Erythroblast (primary cell): Measurements from ENCODE around the gene DIPK1A.
"Not testable (repeated sequence)": the region's sequence is repeated elsewhere in the genome, so short reads cannot be mapped to it uniquely, and the experiment has no call there.

Experiments used
- DNase-seq, 2 experiments: peaks; one replicate each; lab custom pipeline; 2025; lab: John Stamatoyannopoulos, UW
- GATA1 ChIP-seq: IDR thresholded peaks from 2 replicates; pipeline ENCODE4 v1.6.1; 2011; ENCODE audit warnings: low read depth, mild to moderate bottlenecking, control low read depth, low read length, moderate library complexity
- POLR2A ChIP-seq: IDR thresholded peaks from 2 replicates; pipeline ENCODE4 v1.6.1; 2011; ENCODE audit warnings: mild to moderate bottlenecking, low read length

Gene DIPK1A

DNA sequence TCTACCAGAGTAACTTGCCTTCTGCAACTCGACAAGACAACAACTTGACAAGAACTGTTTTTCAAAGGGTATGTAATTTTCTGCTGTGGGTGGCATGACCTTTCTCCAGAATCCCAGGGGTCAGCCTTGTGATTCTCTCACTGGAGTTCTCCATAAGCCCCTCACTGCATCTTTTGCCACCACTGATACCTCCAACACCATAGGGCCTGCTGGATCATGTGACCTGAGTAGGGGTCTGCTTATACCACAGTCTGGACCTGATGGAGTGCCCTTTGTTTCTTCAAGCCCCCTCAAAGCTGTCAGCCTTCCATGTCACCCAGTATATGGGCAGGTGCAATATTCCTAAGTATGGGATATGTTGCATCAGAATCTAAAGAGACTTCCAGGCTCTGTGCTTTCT is 31.6 kb upstream of the DIPK1A start:
- no peak for DNase-seq

DNA sequence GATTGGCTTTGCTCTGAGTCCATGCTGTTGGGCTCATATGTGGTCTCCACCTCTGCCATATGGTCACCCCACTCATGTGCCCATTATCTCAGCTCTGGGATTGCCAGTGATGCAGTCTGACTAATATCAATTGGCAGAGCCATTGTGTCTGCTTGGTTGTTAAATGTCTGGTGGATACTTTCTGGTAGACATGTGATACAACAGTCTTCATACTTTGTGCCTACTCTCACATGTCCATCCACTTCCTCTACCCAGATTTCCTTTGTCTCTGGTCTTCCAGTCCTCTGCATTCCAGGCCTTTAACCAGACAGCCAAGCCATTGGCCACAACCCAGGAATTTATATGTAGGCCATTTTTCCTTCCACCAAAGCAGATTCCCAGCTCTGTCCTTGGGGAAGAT is 30.8 kb upstream of the DIPK1A start:
- DNase-seq: no peak
- TF ChIP-seq GATA1 (no peak), POLR2A (no peak)

More for the DNA sequence above, 31.6 kb upstream of the DIPK1A start:
- TF ChIP-seq POLR2A (no peak), GATA1 (no peak)

DNA sequence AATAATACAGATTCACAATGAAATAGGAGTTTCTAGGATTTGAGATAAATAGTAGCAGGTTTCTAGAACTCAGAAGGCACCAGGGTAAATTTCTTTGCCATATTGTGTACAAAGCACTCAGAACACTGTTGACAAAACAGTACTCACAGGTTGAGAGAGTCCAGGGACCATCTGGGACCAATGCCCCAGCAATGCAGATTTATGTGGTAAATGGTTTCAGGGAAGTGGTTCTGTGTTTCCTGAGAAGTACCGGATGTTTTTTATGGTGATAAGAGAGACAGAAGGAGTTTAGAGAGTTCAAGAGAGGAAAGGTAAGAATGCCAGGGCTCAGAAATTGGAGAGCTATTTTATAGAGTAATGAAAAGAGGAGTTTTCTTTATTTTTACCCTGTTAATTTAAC is 29.6 kb upstream of the DIPK1A start:
- DNase-seq: no peak
- TF ChIP-seq POLR2A: no peak
- no peak for TF ChIP-seq GATA1

DNA sequence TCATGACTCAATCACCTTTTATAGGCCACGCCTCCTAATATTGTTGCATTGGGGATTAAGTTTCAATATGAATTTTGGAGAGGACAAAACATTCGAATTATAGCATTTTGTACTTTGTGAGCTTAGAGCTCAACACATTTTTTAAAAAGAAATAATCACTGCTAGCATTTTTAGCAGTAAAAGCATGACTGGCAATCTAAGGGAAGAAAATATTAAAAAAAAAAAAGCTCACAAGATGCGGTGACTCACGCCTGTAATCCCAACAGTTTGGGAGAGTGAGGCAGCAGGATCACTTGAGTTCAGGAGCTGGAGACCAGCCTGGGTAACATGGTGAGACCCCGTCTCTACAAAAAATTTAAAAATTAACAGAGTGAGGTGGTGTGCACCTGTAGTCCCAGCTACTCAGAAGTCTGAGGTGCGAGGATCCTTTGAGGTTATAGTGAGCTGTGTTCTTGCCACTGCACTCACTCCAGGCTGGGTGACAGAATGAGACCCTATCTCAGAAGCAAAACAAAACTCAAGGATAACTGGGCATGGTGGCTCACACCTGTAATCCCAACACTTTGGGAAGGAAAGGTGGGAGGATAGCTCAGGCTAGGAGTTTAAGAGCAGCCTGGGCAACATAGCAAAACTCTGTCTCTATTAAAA is 28.8 kb upstream of the DIPK1A start:
- no peak for DNase-seq
- TF ChIP-seq GATA1 (no peak), POLR2A (no peak)

DNA sequence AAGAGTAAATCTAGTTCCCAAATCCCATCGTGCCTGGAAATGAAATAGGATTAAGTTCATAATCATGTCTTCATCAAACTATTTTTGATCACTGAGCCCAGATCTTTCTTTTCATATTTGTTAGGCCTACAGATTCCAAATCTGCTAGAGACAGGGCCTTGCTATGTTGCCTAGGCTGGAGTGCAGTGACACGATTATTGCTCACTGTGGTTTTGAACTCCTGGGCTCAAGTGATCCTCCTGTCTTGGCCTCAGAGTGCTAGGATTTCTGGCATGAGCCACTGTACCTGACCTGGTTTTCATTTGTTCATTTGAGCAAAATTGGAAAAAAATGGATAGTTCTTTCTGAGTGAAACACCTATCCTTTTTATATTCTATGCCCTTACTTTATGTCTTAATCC is 28.0 kb upstream of the DIPK1A start:
- DNase-seq: no peak
- TF ChIP-seq POLR2A (no peak), GATA1 (no peak)

DNA sequence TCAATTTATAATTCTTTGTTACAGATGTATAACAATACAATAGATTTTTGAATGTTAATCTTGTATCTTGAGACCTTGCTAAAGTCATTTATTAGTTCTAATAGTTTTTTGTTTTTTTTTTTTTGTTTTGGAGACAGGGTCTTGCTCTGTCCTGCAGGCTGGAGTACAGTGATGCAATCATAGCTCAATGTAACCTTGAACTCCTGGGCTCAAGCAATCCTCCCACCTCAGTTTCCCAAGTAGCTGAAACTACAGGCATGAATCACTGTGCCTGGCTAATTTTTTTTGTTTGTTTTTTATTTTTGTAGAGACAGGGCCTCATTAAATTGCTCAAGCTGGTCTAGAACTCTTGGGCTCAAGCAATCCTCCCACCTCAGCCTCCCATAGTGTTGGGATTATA is 26.2 kb upstream of the DIPK1A start:
- DNase-seq: no peak
- no peak for TF ChIP-seq GATA1
- TF ChIP-seq POLR2A: no peak

DNA sequence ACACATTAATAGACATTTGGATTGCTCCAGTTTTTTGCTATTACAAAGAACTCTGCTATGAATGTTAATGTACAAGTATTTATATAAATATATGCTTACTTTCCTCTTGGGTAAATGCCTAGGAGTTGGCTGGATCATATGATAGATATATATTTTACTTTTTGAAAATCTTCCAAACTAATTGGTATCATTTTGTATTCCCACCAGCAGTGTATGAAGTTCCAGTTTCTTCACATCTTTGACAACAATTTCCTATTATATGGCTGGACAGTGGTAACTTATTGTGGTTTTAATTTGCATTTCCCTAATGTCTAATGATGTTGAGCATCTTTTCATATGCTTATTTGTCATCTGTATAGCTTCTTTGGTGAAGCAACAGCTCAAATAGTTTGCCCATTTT is 23.8 kb upstream of the DIPK1A start:
- no peak for TF ChIP-seq GATA1
- TF ChIP-seq POLR2A: no peak
- DNase-seq: no peak

DNA sequence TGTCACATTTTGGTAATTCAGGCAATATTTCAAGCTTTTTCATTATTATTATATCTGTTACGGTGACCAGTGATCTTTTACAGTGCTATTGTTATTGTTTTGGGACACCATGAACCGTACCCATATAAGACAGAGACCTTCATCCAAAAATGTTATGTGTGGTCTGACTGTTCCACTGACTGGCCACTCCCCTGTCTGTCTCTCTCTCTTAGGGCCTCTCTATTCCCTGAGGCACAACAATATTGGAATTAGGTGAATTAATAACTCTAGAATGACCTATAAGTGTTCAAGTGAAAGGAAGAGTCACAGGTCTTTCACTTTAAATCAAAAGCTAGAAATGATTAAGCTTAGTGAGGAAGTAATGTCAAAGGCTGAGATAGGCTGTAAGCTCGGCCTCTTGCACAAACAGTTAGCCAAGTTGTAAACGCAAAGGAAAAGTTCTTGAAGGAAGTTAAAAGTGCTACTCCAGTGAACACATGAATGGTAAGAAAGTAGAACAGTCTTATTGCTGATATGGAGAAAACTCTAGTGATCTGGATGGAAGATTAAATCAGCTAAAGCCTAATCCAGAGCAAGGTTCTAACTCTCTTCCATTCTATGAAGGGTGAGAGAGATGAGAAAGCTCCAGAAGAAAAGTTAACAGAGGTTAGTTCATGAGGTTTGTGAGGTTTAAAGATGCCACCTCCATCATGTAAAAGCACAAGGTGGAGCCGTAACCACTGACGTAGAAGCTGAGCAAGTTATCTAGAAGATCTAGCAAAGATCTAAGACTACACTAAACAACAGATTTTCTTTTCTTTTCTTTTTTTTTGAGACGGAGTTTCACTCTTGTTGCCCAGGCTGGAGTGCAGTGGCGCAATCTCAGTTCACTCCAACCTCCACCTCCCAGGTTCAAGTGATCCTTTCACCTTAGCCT is 19.7 kb upstream of the DIPK1A start:
- no peak for DNase-seq

DNA sequence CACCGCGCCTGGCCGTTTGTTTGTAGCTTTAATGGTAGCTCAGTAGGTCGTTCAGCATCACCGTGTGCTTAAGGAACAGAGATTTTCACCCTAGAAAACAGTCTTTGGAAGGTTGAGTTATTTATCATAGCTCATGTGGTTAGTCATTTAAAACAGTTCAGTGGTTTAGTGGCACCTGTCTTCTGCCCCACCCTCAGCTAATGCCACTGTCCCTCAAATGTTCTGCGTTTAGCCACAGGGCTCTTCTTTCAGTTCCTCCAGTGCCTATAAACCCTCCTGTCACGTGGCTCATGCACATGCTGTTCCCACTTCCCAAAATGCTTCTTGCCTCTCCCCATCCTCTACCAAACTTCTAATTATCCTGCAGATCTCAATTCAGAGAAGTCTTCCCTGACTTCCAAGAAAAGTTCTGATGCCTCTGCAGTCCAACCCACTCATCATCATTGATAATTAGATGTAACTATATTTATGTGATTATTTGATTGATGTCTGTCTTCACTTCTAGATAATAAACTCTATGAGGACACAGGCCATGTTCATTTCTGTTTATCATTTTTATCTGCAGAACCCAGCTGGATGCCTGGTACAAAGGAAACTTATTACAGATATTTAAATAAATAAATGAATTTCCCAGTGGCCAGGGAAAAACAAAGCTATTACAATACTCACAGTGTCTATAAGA is 14.4 kb upstream of the DIPK1A start:
- TF ChIP-seq GATA1 (no peak), POLR2A (no peak)
- no peak for DNase-seq

More for the DNA sequence above, 19.7 kb upstream of the DIPK1A start:
- TF ChIP-seq POLR2A: no peak
- TF ChIP-seq GATA1: no peak

DNA sequence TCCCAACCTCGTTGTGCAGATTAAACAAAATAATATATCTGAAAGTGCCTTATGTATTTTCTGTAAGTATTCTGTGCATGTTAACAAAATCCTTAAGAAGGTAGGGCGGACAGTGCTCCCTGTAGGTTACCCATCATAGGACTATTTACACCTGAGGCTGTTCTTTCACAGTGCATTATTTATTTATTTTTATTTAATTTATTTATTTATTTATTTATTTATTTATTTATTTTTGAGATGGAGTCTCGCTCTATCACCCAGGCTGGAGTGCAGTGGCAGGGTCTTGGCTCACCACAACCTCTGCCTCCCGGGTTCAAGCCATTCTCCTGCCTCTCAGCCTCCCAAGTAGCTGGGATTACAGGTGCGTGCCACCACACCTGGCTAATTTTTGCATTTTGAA is 12.8 kb upstream of the DIPK1A start:
- DNase-seq: not testable (repeated sequence)

DNA sequence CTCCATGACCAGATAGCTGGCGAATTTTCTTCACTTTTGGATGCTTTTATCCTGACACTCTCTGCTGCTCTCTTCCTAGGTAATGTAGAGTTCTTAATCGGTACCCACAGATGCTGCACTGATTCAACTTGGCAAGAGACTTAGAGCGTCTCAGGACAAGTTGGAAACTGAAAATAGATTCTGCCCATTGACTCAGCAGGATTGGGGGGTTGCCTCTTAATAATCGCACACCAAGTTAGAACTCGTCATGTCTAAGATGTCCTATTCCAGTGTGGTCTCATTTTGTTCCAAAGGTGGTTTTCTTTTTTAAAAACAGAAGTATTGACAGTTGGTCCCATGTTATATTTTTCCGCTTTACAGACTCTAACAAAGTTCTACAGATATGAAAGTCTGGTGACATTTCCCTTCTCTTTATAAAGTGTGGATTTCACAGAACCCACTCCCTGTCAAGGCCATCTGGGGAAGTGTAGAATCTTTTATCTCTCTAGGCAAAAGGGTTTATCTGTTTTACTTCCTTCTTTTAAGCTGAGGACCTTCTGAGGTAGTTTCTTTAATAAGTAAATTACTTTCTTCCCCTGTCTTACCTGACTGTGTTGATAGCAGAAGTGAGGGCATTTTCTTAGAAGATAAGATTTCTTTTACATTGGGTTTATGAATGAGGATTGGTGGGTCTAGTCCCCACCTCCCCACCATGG is 12.1 kb upstream of the DIPK1A start:
- no peak for TF ChIP-seq GATA1
- no peak for TF ChIP-seq POLR2A
- no peak for DNase-seq

DNA sequence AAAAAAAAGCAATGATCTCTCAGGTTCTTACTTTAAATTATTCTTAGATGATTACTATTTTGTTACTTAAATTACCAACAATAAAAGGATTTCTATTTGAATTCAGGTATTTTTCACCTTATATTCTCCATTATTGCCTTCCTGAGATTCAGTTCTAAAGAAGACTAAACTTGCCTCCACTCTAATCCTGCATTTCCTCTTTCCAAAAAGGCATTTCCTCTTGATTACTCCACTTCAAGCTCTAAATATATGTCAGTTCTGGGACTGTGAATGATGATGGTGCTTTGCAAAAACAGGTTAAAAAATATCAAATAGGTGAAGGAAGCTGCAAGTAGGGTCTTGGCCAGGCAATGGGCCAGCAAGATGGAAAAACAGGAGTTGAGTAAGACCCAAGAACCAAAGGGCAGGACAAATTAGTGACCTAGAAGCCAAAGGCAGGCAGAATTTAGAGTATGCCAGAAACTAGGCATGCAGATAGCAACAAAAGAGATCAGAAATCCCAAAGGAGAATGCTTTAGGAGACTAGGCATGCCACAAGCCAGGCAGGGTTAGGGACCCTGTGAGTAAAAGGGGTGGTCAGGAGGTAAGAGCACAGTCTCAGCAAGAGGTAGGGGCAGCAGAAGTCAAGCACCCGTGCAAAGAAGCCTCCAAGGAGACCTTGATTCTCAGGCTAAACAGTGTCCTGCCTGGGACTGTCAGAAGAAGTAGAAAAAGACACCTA is 11.3 kb upstream of the DIPK1A start:
- TF ChIP-seq GATA1 (no peak), POLR2A (no peak)

DNA sequence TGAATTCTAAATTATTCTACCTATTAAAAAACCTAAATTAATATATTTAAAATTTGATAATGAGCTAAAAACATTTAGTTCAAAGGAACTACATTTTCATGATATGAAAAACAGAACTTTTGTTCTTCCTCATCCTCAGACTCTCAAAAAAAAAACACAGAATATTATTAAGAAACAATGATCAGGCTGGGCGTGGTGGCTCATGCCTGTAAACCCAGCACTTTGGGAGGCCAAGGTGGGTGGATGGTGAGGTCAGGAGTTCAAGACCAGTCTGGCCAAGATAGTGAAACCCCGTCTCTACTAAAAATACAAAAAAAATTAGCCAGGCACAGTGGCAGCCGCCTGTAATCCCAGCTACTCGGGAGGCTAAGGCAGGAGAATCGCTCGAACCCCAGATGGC is 10.7 kb upstream of the DIPK1A start:
- not testable (repeated sequence) for DNase-seq

More for the DNA sequence above, 11.3 kb upstream of the DIPK1A start:
- DNase-seq: no peak
